Kidney capillary endothelial cell (primary cell): ENCODE measurements around the gene LGR6.
"Not testable (repeated sequence)": the region's sequence is repeated elsewhere in the genome, so short reads cannot be mapped to it uniquely, and the experiment has no call there.

Source experiments
- DNase-seq: peaks from one replicate; pipeline ENCODE4 v3.0.0-alpha.2; 2018; ENCODE audit warnings: low spot score

LGR6 gene

GRCh38 chr1:202240226-202240625 lies 46.6 kb downstream of the LGR6 start:
- not testable (repeated sequence) for DNase-seq

GRCh38 chr1:202240956-202241355 lies 47.4 kb downstream of the LGR6 start:
- DNase-seq: no peak

DNA sequence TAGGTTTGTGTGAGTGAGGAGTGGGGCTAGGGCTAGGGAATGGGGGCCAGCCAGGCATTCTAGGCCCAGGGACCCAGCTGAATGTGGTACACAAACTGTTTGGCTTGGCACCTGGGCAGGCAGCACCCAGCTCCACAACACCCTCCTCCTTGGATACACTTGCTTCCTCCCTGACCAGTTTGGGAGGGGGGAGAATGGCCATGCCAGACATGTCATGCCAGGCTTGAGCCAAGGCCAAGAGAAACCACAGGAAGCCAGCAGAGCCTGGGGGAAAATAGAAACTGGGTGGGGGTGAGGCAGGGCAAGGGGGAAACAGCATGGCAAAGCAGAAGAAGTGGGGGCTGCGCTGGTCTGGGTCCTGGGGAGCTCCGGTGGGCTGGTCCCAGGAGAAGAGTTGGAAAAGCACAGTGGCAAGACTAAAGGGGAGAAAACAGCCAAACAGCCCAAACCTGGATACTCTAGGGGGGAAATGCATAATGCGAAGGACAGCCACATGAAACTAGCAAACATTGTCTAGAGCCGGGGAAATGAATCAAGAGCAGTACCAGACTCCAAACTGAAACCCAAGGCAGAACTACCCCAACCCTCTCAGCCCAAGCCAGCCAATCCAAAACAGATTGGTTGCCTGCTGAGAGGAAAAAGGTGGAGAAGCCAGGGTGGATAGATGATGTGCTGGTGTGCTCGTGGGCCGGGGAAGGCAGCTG lies 47.9 kb downstream of the LGR6 start:
- DNase-seq: no peak

DNA sequence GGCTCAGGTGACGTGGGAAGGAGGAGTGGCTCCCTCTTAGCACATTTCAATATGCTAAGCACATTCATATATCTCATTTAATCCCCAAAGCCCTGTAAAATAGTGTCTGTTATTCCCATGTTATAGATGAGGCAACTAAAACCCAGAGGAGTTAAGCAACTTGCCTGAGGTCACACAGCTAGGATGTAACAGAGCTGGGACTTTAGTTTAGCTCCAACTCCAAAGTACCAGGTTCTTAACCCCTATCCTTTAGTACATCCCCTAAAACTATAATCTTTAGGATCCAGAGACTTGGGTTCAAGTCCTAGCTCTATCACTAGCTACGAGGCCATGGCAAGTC lies 48.5 kb downstream of the LGR6 start:
- DNase-seq: no peak

DNA sequence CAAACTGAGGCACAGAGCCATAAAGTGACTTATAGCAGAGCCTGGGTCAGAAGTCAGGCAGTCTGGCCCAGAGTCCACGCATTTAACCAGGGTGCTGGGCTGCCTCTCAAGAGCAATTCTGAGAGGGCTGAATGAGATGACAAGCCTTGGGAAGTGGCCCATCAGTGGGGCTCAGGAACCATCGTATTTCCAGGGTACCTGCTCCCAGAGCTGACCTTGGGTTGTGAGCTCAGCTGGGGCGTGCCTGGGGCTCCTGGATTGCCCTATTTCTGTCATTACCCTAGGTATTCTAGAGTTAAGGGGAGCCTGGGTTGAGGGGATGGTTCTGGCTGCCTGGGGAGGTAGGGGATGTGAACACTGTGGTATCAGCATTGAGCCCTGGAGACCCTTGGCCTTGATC lies 49.4 kb downstream of the LGR6 start:
- DNase-seq: no peak

- no peak for DNase-seq
Measured at GRCh38 chr1:202244841-202245261, 51.3 kb downstream of the LGR6 start.

GRCh38 chr1:202245391-202245790 lies 51.8 kb downstream of the LGR6 start:
- DNase-seq: no peak

GRCh38 chr1:202247104-202247503 lies 53.5 kb downstream of the LGR6 start:
- DNase-seq: no peak

DNA sequence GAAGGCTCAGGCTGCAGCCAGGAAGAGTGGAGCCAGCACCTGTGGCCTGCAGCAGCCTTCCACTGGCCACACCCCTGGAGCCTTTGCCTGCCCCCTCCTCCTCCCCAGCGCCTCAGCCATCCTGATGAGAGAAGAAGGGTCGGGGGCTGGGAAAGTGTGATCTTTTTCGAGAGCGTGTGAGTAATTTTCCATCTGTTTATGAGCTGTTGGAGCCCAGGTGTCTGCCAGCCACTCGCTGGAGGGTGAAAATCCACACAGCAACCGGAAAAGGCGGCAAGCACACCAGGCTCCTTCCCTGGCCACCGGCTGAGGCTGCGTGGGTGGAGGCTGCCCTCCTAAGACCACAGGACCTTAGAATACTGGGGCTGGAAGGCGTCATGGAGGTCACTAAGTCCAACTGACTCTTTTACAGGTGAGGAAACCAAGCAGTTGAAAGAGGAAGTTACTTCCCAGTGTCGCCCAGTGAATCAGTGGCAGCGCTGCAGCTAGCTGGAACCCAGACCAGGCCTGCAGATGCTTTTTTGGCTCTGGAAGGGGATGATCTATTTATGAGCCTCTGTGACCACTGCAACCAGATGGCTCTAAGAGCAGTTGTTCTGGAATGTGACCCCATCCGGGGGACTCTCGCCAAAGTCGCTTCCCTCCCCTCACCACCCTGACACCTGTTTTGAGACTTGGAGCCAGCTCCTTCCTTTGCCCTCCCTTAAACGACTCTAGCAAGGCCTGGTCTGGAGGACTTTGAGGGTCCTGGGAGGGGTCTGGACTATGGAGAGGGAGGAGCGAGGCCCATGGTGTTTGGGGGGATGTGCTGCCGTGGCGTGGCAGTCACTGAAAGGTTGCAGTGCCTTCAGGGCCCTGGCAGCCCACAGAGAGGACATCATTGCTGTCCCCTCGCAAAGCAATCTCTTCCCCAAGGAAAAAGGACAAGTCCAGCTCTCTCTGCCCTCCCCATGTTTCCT lies 54.5 kb downstream of the LGR6 start:
- no peak for DNase-seq

- no peak for DNase-seq
Measured at GRCh38 chr1:202248861-202249260, 55.3 kb downstream of the LGR6 start.

DNA sequence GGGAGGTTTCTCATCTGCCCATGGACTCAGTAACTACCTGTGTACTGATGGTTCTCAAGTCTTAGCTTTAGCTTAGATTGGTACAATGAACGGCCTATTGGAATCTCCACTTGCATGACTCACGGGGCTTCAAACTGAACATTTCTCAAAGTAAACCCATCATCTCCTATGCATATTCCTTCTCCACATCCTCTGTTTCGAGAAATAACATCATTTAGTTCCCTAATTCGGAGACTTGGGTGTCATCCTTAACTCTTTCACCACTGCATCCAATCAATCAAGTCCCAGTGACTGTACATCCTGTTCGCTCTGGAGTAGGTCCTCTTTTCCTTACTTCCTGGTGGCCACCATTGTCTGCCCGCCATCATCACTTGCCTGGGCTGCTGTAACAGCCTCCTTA lies 55.8 kb downstream of the LGR6 start:
- DNase-seq: no peak

DNA sequence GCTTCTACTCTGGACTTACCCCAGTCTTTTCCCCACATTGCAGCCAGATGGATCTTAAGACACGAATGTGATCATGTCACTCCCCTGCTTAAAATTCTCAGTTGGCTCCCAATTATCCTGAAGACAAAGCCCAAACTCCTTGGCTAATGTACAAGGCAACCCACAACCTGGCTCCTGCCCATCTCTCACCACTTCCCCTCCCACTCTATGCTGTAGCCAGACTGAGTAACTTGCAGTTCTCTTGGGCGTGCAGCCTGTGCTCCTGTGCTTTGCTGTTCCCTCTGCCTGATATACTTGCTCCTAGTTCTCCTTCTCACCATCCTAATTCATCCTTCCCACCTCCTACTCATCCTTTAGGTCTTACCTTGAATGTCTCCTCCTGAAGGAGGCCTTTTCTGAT lies 56.2 kb downstream of the LGR6 start:
- no peak for DNase-seq

GRCh38 chr1:202250982-202251381 lies 57.4 kb downstream of the LGR6 start:
- DNase-seq: no peak

- no peak for DNase-seq
Measured at GRCh38 chr1:202251424-202252256, 58.0 kb downstream of the LGR6 start.

- no peak for DNase-seq
Measured at GRCh38 chr1:202252271-202252670, 58.7 kb downstream of the LGR6 start.

DNA sequence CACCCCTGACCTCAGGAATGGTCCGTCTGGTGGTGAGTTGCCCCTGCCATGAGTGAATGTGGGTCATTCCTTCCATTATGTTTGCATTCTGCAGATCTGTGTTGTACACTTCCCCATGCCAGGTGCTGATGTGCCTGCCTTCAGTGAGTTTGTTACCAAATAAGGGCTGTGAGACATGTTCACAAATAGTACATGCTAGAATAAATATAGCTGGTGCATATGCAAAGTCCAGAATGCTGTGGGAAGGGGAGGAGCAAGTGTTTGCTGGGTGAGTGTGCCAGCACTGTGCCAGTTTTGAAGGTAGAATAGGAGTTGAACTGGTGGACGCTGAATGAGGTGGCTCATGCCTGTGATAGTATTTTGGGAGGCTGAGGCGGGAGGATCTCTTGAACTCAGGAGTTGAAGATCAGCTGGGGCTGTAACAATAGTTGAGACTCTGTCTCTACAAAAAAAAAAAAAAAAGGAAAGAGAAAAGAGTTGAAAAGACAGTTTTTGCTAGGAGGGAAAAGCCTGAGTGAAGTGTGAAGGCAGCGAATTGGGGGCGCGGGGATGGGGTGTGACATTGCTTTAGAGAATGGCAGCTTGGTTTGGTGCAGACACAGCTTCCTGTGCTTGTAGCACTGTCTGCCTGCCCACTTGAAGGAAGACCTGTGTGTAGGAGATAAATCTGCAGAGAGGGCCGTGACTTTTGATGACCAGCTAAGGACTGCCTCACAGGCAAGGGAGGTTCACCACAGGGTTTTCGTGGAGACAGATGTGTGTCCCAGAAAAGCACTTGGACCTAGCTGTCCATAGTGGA lies 61.1 kb downstream of the LGR6 start:
- no peak for DNase-seq

GRCh38 chr1:202255343-202255742 lies 61.7 kb downstream of the LGR6 start:
- no peak for DNase-seq

- no peak for DNase-seq
Measured at GRCh38 chr1:202259705-202260104, 66.1 kb downstream of the LGR6 start.

DNA sequence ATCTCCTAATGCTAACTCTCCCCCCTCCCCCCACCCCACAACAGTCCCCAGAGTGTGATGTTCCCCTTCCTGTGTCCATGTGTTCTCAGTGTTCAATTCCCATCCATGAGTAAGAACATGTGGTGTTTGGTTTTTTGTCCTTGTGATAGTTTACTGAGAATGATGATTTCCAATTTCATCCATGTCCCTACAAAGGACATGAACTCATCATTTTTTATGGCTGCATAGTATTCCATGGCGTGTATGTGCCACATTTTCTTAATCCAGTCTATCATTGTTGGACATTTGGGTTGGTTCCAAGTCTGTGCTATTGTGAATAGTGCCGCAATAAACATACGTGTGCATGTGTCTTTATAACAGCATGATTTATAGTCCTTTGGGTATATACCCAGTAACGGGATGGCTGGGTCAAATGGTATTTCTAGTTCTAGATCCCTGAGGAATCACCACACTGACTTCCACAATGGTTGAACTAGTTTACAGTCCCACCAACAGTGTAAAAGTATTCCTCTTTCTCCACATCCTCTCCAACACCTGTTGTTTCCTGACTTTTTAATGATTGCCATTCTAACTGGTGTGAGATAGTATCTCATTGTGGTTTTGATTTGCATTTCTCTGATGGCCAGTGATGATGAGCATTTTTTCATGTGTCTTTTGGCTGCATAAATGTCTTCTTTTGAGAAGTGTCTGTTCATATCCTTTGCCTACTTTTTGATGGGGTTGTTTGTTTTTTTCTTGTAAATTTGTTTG lies 67.8 kb downstream of the LGR6 start:
- not testable (repeated sequence) for DNase-seq

- DNase-seq: no peak
Measured at GRCh38 chr1:202263628-202264027, 70.0 kb downstream of the LGR6 start.

GRCh38 chr1:202264300-202264699 lies 70.7 kb downstream of the LGR6 start:
- no peak for DNase-seq
